ENCODE measurements around the gene FOXP1.

DNA sequence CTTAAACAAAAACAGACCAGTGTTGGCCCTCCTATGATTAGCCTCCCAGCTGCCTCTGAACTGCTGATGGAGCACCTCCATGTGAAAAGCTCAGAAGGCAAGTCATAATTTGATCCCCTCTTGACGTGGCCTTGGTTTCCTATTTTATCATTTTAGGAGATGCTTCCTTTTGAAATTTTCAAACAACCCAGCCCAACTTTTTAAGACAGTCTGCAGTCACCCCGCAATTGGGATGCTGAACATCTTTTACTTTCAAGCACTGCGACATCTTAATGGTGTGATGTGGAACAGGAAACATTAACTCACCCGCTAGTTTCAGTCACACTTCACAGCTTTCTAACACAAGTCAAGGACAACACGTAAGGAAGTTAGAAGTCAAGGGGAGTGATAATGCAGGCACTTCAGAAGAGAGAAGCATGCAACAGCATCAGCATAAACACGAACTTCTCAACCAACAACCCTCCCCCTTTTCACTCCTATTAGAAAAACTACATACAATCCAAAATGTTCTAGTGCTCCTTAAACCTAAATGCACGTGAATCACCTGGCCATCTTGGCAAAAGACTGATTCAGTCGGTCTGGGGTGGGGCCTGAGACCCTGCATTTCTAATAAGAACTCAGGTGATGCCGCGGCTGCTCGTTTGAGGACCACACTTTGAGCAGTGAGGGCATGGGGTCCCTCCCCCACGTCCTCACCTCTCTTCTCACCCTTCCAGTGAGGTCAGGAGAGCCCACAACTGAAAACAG lies 161.5 kb downstream of the FOXP1 start:
- TF ChIP-seq MAFK (IDR thresholded peaks at IDR 0.05; ENCODE audit: low read depth, low read length) (no peak), POLR2A (IDR thresholded peaks at IDR 0.05; ENCODE audit: control extremely low read depth in 1 of 2, low read depth in 2 of 2, low read length in 2 of 2) (no peak), POLR2AphosphoS5 (IDR thresholded peaks at IDR 0.05; ENCODE audit: low read depth, low read length) (no peak), NANOG (IDR thresholded peaks at IDR 0.05; ENCODE audit: insufficient read depth, low read depth, low read length, poor library complexity, severe bottlenecking) (no peak), NRF1 (IDR thresholded peaks at IDR 0.05; ENCODE audit: low read depth, low read length) (no peak), SRF (IDR thresholded peaks at IDR 0.05; ENCODE audit: low read depth, low read length) (no peak), CEBPB (IDR thresholded peaks at IDR 0.05; ENCODE audit: low read depth, low read length) (no peak)
- TF ChIP-seq, protein P1, sequence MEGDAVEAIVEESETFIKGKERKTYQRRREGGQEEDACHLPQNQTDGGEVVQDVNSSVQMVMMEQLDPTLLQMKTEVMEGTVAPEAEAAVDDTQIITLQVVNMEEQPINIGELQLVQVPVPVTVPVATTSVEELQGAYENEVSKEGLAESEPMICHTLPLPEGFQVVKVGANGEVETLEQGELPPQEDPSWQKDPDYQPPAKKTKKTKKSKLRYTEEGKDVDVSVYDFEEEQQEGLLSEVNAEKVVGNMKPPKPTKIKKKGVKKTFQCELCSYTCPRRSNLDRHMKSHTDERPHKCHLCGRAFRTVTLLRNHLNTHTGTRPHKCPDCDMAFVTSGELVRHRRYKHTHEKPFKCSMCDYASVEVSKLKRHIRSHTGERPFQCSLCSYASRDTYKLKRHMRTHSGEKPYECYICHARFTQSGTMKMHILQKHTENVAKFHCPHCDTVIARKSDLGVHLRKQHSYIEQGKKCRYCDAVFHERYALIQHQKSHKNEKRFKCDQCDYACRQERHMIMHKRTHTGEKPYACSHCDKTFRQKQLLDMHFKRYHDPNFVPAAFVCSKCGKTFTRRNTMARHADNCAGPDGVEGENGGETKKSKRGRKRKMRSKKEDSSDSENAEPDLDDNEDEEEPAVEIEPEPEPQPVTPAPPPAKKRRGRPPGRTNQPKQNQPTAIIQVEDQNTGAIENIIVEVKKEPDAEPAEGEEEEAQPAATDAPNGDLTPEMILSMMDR (IDR thresholded peaks at IDR 0.05; ENCODE audit: control extremely low read depth in 1 of 3, insufficient read depth in 1 of 3, low read depth in 1 of 3, low read length in 3 of 3), result no peak

All from H1 (cell line).